Hepatocyte (in vitro differentiated cells): Measurements from ENCODE around the gene SLC22A23.

Source experiments
- CTCF ChIP-seq: fragments of 200-600 bp; sonication (generic); IDR thresholded peaks from 2 replicates; pipeline ENCODE4 v1.5.1; 2016; ENCODE audit warnings: antibody characterized with exemption, mild to moderate bottlenecking; ENCODE audit not compliant: poor library complexity
- EZH2phosphoT487 ChIP-seq: fragments of 200-600 bp; sonication (generic); IDR thresholded peaks from one replicate; pipeline ENCODE4 v1.6.1; 2018; ENCODE audit warnings: antibody characterized with exemption, mild to moderate bottlenecking, low read depth, moderate library complexity; ENCODE audit not compliant: unreplicated experiment, severe bottlenecking

DNA sequence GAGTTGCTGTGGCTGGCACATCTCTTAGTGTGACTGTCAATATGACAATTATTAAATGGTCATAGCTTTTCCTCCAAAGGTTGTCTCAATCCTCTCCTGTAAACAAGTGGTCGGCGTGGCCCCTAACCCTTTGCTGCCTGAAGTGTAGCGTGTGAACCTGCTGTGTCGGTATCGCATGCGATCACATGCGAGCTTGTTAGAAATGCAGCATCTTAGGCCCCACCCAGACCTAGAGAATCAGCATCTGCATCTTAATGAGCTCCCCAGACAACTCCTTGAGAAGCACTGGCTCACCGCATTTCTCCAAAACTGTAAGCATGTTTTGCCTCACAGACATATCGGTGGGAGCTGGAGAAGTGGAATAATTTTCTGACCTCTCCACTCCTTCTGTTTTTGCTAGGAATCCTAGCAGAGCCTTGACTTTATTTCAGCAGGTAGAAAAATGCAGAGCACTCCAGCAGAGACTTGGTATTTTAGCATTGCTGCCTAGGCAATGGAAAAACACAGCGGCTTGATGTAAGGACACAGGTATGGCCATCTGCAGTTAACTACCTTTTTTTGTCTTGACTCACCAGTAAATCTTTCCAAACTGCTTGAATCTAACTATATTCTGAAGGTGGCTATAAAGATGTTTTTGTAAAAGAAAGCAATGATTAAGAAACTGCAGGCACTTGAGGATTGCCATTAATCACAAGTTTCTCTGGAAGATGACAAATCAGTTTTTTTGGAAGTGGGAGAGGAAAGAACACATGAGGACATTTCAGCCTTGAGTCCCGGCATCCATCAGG lies 130.5 kb downstream of the SLC22A23 start:
- TF ChIP-seq CTCF: no peak
- TF ChIP-seq EZH2phosphoT487: no peak
